CD4-positive, alpha-beta memory T cell (primary cell): ENCODE measurements around the gene CAMSAP3. TPM values are rescaled to one million over a fixed set of nuclear protein-coding genes. Genes with fewer than 3 reads are reported as not detected.

ENCODE experiments used
- CTCF ChIA-PET: fragments of 350-600 bp; sonication (Branson Sonifier 250); formaldehyde crosslinking; loops from one replicate; lab custom pipeline; 2021; ENCODE audit warnings: inconsistent platforms; ENCODE audit not compliant: partially characterized antibody; lab: Charles Lee
- POLR2A ChIA-PET: fragments of 350-600 bp; sonication (Branson Sonifier 250); formaldehyde crosslinking; loops from one replicate; lab custom pipeline; 2021; ENCODE audit not compliant: partially characterized antibody; lab: Charles Lee
- DNase-seq, 5 donors: peaks; one replicate each; pipeline versions ENCODE4 v3.0.0 to v3.0.0-alpha.2; 2020 to 2022; ENCODE audit warnings: mixed read lengths in 1 of 5
- H3K27ac ChIP-seq: one replicate; pipeline ENCODE4 v1.7.0; 2013; ENCODE audit warnings: low read depth, low read length
- H3K27me3 ChIP-seq: 2 replicates; pipeline ENCODE4 v1.7.0; 2013; ENCODE audit warnings: mild to moderate bottlenecking, low read length, moderate library complexity; ENCODE audit not compliant: insufficient read depth
- H3K36me3 ChIP-seq: 2 replicates; pipeline ENCODE4 v1.7.0; 2013; ENCODE audit warnings: mild to moderate bottlenecking, low read length, moderate library complexity; ENCODE audit not compliant: insufficient read depth
- H3K4me1 ChIP-seq: 2 replicates; pipeline ENCODE4 v1.7.0; 2013; ENCODE audit warnings: mild to moderate bottlenecking, low read length, moderate library complexity; ENCODE audit not compliant: insufficient read depth
- H3K4me3 ChIP-seq, 2 donors: one replicate each; pipeline ENCODE4 v1.7.0; 2013; ENCODE audit warnings: low read length in 2 of 2, mild to moderate bottlenecking in 1 of 2
- H3K9me3 ChIP-seq, 2 donors: one replicate each; pipeline ENCODE4 v1.7.0; 2013; ENCODE audit warnings: low read length in 2 of 2, control low read depth in 1 of 2; ENCODE audit not compliant: control insufficient read depth in 1 of 2
- H3K27ac Mint-ChIP-seq, 7 donors: one replicate each; pipeline ENCODE4 v1.8.0; 2020 to 2021; ENCODE audit warnings: mixed read lengths in 7 of 7, mild to moderate bottlenecking in 6 of 7, inconsistent platforms in 3 of 7, moderate library complexity in 3 of 7
- H3K27me3 Mint-ChIP-seq, 2 donors: one replicate each; pipeline ENCODE4 v1.8.0; 2020 to 2021; ENCODE audit warnings: mixed read lengths in 2 of 2
- H3K36me3 Mint-ChIP-seq, 2 donors: one replicate each; pipeline ENCODE4 v1.8.0; 2020 to 2021; ENCODE audit warnings: mixed read lengths in 2 of 2, inconsistent platforms in 1 of 2, mild to moderate bottlenecking in 1 of 2
- H3K4me1 Mint-ChIP-seq, 4 donors: one replicate each; pipeline ENCODE4 v1.8.0; 2020 to 2021; ENCODE audit warnings: mixed read lengths in 4 of 4, mild to moderate bottlenecking in 1 of 4
- H3K4me3 Mint-ChIP-seq, 8 donors: one replicate each; pipeline ENCODE4 v1.8.0; 2020 to 2021; ENCODE audit warnings: mixed read lengths in 8 of 8, mild to moderate bottlenecking in 7 of 8, moderate library complexity in 6 of 8, inconsistent platforms in 3 of 8
- H3K9me3 Mint-ChIP-seq, 8 donors: one replicate each; pipeline ENCODE4 v1.8.0; 2020 to 2021; ENCODE audit warnings: mixed read lengths in 8 of 8, mild to moderate bottlenecking in 5 of 8, inconsistent platforms in 3 of 8, moderate library complexity in 1 of 8
- intact Hi-C: fragments of 100-400 bp; cut with micrococcal nuclease; formaldehyde crosslinking; loops from one replicate; pipeline ENCODE4 v1.15.1; 2023
- polyA plus RNA-seq, 2 donors: library from polyadenylated mRNA; unstranded; fragments of 300-500 nt; fragmentation: Illumina TruSeq; gene quantifications; one replicate each; pipeline ENCODE4 v1.2.3, GENCODE V29; 2021
- total RNA-seq, 2 experiments: library from RNA; stranded (reverse); gene quantifications; one replicate each; pipeline ENCODE4 v1.2.3, GENCODE V29; 2021

Gene CAMSAP3
- total and polyA plus RNA-seq, 4 experiments from 2014 or later = 0.07 to 0.19 (median 0.15) TPM; not detected in 1

- no peaks in the 10 kb centered on the region for H3K9me3 Mint-ChIP-seq
- H3K36me3 Mint-ChIP-seq = peaks cover 8 to 10% of the 10 kb centered on the region in 2 donors
- no peaks in the 10 kb centered on the region for H3K27me3 Mint-ChIP-seq
- H3K4me3 Mint-ChIP-seq = no peak overlapping the region
- peaks cover 0 to 2% (median 0%) of the 10 kb centered on the region in 4 donors for H3K4me1 Mint-ChIP-seq
- no peaks in the 10 kb centered on the region for H3K4me1 ChIP-seq
- H3K27ac ChIP-seq = no peak overlapping the region
- H3K4me3 ChIP-seq = no peak overlapping the region
- DNase-seq = no peak
- ChIA-PET POLR2A (no interaction called here), CTCF (no interaction called here)
- H3K9me3 ChIP-seq = no peaks in the 10 kb centered on the region
- peaks cover 18% of the 10 kb centered on the region for H3K36me3 ChIP-seq
- intact Hi-C loops = no loop called here
- no peaks in the 10 kb centered on the region for H3K27me3 ChIP-seq
- no peak overlapping the region for H3K27ac Mint-ChIP-seq
These were observed 50.7 kb downstream of the CAMSAP3 start for GRCh38 chr19:7646426-7646700.

- intact Hi-C loops = no loop called here
- H3K4me1 ChIP-seq = peaks cover under 1% of the 10 kb centered on the region
- ChIA-PET CTCF (no interaction called here), POLR2A (no interaction called here)
- H3K27ac ChIP-seq = no peak overlapping the region
- no peaks in the 10 kb centered on the region for H3K27me3 ChIP-seq
- peaks cover 8 to 10% of the 10 kb centered on the region in 2 donors for H3K36me3 Mint-ChIP-seq
- peaks cover 2 to 4% (median 3%) of the 10 kb centered on the region in 4 donors for H3K4me1 Mint-ChIP-seq
- H3K9me3 Mint-ChIP-seq = no peaks in the 10 kb centered on the region
- H3K4me3 ChIP-seq = no peak overlapping the region
- H3K27me3 Mint-ChIP-seq = no peaks in the 10 kb centered on the region
- H3K4me3 Mint-ChIP-seq = no peak overlapping the region
- DNase-seq = peak in 1 of 5 donors; percentile 43
- H3K27ac Mint-ChIP-seq = no peak overlapping the region
- H3K9me3 ChIP-seq = no peaks in the 10 kb centered on the region
- peaks cover 17% of the 10 kb centered on the region for H3K36me3 ChIP-seq
These were observed 51.5 kb downstream of the CAMSAP3 start for GRCh38 chr19:7647156-7647555.

GRCh38 chr19:7648265-7649014 lies 52.8 kb downstream of the CAMSAP3 start:
- Mint-ChIP-seq H3K9me3 (peaks cover 0 to 4% (median 0%) of the 10 kb centered on the region in 8 donors), H3K4me3 (no peak overlapping the region), H3K4me1 (peaks cover 8 to 13% (median 10%) of the 10 kb centered on the region in 4 donors), H3K27ac (peak overlapping the region in 2 of 7 donors; percentile 21 to 60), H3K27me3 (no peaks in the 10 kb centered on the region), H3K36me3 (peaks cover 8 to 10% of the 10 kb centered on the region in 2 donors)
- Histone ChIP-seq H3K4me3 (no peak overlapping the region), H3K27me3 (no peaks in the 10 kb centered on the region), H3K9me3 (no peaks in the 10 kb centered on the region), H3K36me3 (peaks cover 10% of the 10 kb centered on the region), H3K27ac (no peak overlapping the region), H3K4me1 (peaks cover 5% of the 10 kb centered on the region)
- intact Hi-C loops = no loop called here
- CTCF ChIA-PET = interaction anchor here (0.7 to 4.1 kb wide), 4 partner anchors 13 to 152 kb away, joined by 3 to 20 read pairs (median 4); partner anchors contain the start of gene TRAPPC5
- no peak for DNase-seq
- POLR2A ChIA-PET = interaction anchor here (1.6 to 1.7 kb wide), 2 partner anchors 11 to 19 kb away, joined by 5 read pairs; partner anchors contain the start of genes PET100 and XAB2

- peak overlapping the region in 1 of 7 donors; percentile 81 for H3K27ac Mint-ChIP-seq
- peaks cover 6 to 8% of the 10 kb centered on the region in 2 donors for H3K36me3 Mint-ChIP-seq
- H3K27me3 ChIP-seq = no peaks in the 10 kb centered on the region
- no peaks in the 10 kb centered on the region for H3K9me3 ChIP-seq
- peaks cover 3% of the 10 kb centered on the region for H3K36me3 ChIP-seq
- H3K4me3 Mint-ChIP-seq = no peak overlapping the region
- intact Hi-C loops = no loop called here
- no peaks in the 10 kb centered on the region for H3K27me3 Mint-ChIP-seq
- CTCF ChIA-PET = interaction anchor here (0.6 to 4.1 kb wide), 4 partner anchors 14 to 960 kb away, joined by 3 to 20 read pairs (median 4); partner anchors contain the start of gene TRAPPC5
- no peak overlapping the region for H3K4me3 ChIP-seq
- POLR2A ChIA-PET = interaction anchor here (1.6 kb wide), 1 partner anchor 21 kb away, joined by 5 read pairs; the partner anchor contains the start of genes PET100 and XAB2
- H3K27ac ChIP-seq = no peak overlapping the region
- H3K4me1 ChIP-seq = peaks cover 5% of the 10 kb centered on the region
- DNase-seq = no peak
- peaks cover 0 to 4% (median 0%) of the 10 kb centered on the region in 8 donors for H3K9me3 Mint-ChIP-seq
- H3K4me1 Mint-ChIP-seq = peaks cover 8 to 13% (median 10%) of the 10 kb centered on the region in 4 donors
These were observed 54.5 kb downstream of the CAMSAP3 start for GRCh38 chr19:7650148-7650547.

- H3K4me3 ChIP-seq = peak overlapping the region in 1 of 2 donors; percentile 46
- Mint-ChIP-seq H3K4me3 (peak overlapping the region; percentile 70 to 88 (median 81)), H3K4me1 (peaks cover 6 to 13% (median 10%) of the 10 kb centered on the region in 4 donors), H3K27me3 (no peaks in the 10 kb centered on the region), H3K27ac (peak overlapping the region; percentile 78 to 95 (median 93)), H3K9me3 (peaks cover 0 to 4% (median 0%) of the 10 kb centered on the region in 8 donors), H3K36me3 (peaks cover 2 to 4% of the 10 kb centered on the region in 2 donors)
- DNase-seq = peak; percentile 86 to 93 (median 88)
- no peaks in the 10 kb centered on the region for H3K9me3 ChIP-seq
- intact Hi-C loops = loop anchor here (1.0 kb wide), 2 partner anchors 27 to 147 kb away; no protein-coding TSS in a partner anchor
- CTCF ChIA-PET = interaction anchor here (0.6 to 4.1 kb wide), 15 partner anchors 9 to 217 kb away, joined by 3 to 27 read pairs (median 6); partner anchors contain the start of genes MCOLN1, PCP2, PET100 and RETN
- H3K4me1 ChIP-seq = peaks cover 7% of the 10 kb centered on the region
- no peaks in the 10 kb centered on the region for H3K36me3 ChIP-seq
- POLR2A ChIA-PET = interaction anchor here (0.7 to 1.6 kb wide), 5 partner anchors 7 to 29 kb away, joined by 3 to 6 read pairs (median 4); partner anchors contain the start of genes PET100, RETN, TRAPPC5 and XAB2
- peak overlapping the region; percentile 31 for H3K27ac ChIP-seq
- H3K27me3 ChIP-seq = no peaks in the 10 kb centered on the region
These were observed 56.5 kb downstream of the CAMSAP3 start for GRCh38 chr19:7652061-7652641.

- H3K4me1 ChIP-seq = peaks cover 22% of the 10 kb centered on the region
- CTCF ChIA-PET = interaction anchor here (1.7 to 5.6 kb wide), 2 partner anchors 14 to 26 kb away, joined by 6 to 22 read pairs; partner anchors contain the start of genes RETN and TRAPPC5
- no peaks in the 10 kb centered on the region for H3K27me3 Mint-ChIP-seq
- peak overlapping the region in 2 of 7 donors; percentile 43 to 50 for H3K27ac Mint-ChIP-seq
- no peak overlapping the region for H3K4me3 ChIP-seq
- no peaks in the 10 kb centered on the region for H3K36me3 ChIP-seq
- POLR2A ChIA-PET = no interaction called here
- peaks cover 0 to 4% (median 0%) of the 10 kb centered on the region in 8 donors for H3K9me3 Mint-ChIP-seq
- H3K27ac ChIP-seq = no peak overlapping the region
- intact Hi-C loops = no loop called here
- no peaks in the 10 kb centered on the region for H3K36me3 Mint-ChIP-seq
- peaks cover 11 to 28% (median 17%) of the 10 kb centered on the region in 4 donors for H3K4me1 Mint-ChIP-seq
- no peaks in the 10 kb centered on the region for H3K9me3 ChIP-seq
- H3K4me3 Mint-ChIP-seq = no peak overlapping the region
- DNase-seq = no peak
- H3K27me3 ChIP-seq = no peaks in the 10 kb centered on the region
These were observed 58.7 kb downstream of the CAMSAP3 start for GRCh38 chr19:7654401-7654800.
